Tibial nerve (tissue), 4 donors: ENCODE data around the gene COX7A2L. TPM values are rescaled to one million over a fixed set of nuclear protein-coding genes. Genes with fewer than 3 reads are reported as not detected.

Source experiments
- DNase-seq, 2 donors: peaks; one replicate each; pipeline ENCODE4 v3.0.0-alpha.2; 2019; ENCODE audit warnings: low spot score in 2 of 2
- H3K27ac ChIP-seq, 4 donors: fragments of 200-600 bp; sonication (generic) in 3 of 4; one replicate each; pipeline ENCODE4 v1.5.1; 2017 to 2019; ENCODE audit warnings: mild to moderate bottlenecking in 1 of 4
- H3K27me3 ChIP-seq, 2 donors: fragments of 200-600 bp; sonication (generic) in 1 of 2; one replicate each; pipeline versions ENCODE4 v1.5.1 to v1.6.0; 2017 to 2019
- H3K36me3 ChIP-seq, 3 donors: fragments of 200-600 bp; sonication (generic); one replicate each; pipeline ENCODE4 v1.5.1; 2018 to 2019
- H3K4me1 ChIP-seq, 4 donors: fragments of 200-600 bp; sonication (generic) in 3 of 4; one replicate each; pipeline ENCODE4 v1.5.1; 2017 to 2019
- H3K4me3 ChIP-seq, 4 donors: fragments of 200-600 bp; sonication (generic) in 3 of 4; one replicate each; pipeline ENCODE4 v1.5.1; 2017 to 2019; ENCODE audit warnings: mild to moderate bottlenecking in 1 of 4, moderate library complexity in 1 of 4
- H3K9me3 ChIP-seq, 4 donors: fragments of 200-600 bp; sonication (generic) in 3 of 4; one replicate each; pipeline ENCODE4 v1.5.1; 2017 to 2019
- EP300 ChIP-seq, 2 donors: sonication (generic); formaldehyde crosslinking; IDR thresholded peaks; one replicate each; pipeline ENCODE4 v1.6.1; 2017; ENCODE audit warnings: antibody characterized with exemption in 2 of 2, mild to moderate bottlenecking in 1 of 2
- POLR2A ChIP-seq, 2 donors: fragments of 450-650 bp; IDR thresholded peaks; one replicate each; pipeline ENCODE4 v1.6.1; 2017; ENCODE audit warnings: antibody characterized with exemption in 2 of 2, mild to moderate bottlenecking in 2 of 2, moderate library complexity in 2 of 2
- WGBS, 2 donors: methylation state at CpG; one replicate each; pipeline ENCODE4 v1.1.5; 2018; 5-methylcytosine and 5-hydroxymethylcytosine counted together
- total RNA-seq, 4 donors: library from RNA; depleted of rRNA; stranded (reverse); fragments of >200 nt; gene quantifications; one replicate each; pipeline ENCODE4 v1.1.0, GENCODE V29; 2016
- TF ChIP-seq, protein P1 (sequence below), 5 experiments: fragments of 200-600 bp in 3 of 5; fragments of 450-650 bp in 2 of 5; sonication (generic) in 3 of 5; IDR thresholded peaks; one replicate each; pipeline ENCODE4 v1.5.1; 2016 to 2019; ENCODE audit warnings: antibody characterized with exemption in 5 of 5, mild to moderate bottlenecking in 3 of 5, moderate library complexity in 2 of 5

COX7A2L gene
- total RNA-seq, 4 donors from 2014 or later, result 99.9 to 137 (median 107) TPM

DNA sequence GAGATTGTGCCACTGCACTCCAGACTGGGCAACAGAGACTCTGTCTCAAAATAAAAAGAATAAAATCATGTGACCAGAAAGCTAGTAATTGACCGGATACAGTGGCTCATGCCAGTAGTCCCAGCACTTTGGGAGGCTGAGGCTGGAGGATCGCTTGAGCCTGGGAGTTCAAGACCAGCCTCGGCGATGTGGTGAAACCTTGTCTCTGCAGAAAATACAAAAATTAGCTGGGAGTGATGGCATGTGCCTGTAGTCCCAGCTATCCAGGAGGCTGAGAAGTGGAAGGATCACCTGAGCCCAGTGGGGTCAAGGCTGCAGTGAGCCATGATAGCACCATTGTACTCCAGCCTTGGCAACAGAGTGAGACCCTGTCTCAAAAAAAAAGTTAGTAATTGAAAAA is 36.8 kb downstream of the COX7A2L start:
- Histone ChIP-seq H3K9me3 (no peaks in the 10 kb centered on the region), H3K4me3 (no peak overlapping the region), H3K27ac (no peak overlapping the region), H3K36me3 (peaks cover 0 to 40% (median 8%) of the 10 kb centered on the region in 3 donors), H3K27me3 (no peaks in the 10 kb centered on the region), H3K4me1 (no peaks in the 10 kb centered on the region)
- no peak for TF ChIP-seq EP300 (IDR thresholded peaks at IDR 0.05)
- TF ChIP-seq, protein P1, sequence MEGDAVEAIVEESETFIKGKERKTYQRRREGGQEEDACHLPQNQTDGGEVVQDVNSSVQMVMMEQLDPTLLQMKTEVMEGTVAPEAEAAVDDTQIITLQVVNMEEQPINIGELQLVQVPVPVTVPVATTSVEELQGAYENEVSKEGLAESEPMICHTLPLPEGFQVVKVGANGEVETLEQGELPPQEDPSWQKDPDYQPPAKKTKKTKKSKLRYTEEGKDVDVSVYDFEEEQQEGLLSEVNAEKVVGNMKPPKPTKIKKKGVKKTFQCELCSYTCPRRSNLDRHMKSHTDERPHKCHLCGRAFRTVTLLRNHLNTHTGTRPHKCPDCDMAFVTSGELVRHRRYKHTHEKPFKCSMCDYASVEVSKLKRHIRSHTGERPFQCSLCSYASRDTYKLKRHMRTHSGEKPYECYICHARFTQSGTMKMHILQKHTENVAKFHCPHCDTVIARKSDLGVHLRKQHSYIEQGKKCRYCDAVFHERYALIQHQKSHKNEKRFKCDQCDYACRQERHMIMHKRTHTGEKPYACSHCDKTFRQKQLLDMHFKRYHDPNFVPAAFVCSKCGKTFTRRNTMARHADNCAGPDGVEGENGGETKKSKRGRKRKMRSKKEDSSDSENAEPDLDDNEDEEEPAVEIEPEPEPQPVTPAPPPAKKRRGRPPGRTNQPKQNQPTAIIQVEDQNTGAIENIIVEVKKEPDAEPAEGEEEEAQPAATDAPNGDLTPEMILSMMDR (IDR thresholded peaks at IDR 0.05), result no peak
- TF ChIP-seq POLR2A (IDR thresholded peaks at IDR 0.05), result no peak
- DNase-seq, result no peak
- WGBS, 2 donors, result 96 to 97% methylated on average over 4 of the region's 4 CpGs

GRCh38 chr2:42321452-42322064 is 39.5 kb downstream of the COX7A2L start:
- 71 to 95% methylated on average over 2 of the region's 2 CpGs for WGBS, 2 donors

GRCh38 chr2:42319265-42319664 is 41.8 kb downstream of the COX7A2L start:
- H3K9me3 ChIP-seq, result no peaks in the 10 kb centered on the region
- H3K27me3 ChIP-seq, result no peaks in the 10 kb centered on the region
- WGBS, 2 donors, result 89 to 94% methylated on average over 5 of the region's 5 CpGs
- no peak overlapping the region for H3K27ac ChIP-seq
- no peak for DNase-seq
- TF ChIP-seq, protein P1 (IDR thresholded peaks at IDR 0.05), result no peak
- TF ChIP-seq POLR2A (IDR thresholded peaks at IDR 0.05) (no peak), EP300 (IDR thresholded peaks at IDR 0.05) (no peak)
- peaks cover 0 to 34% (median 0%) of the 10 kb centered on the region in 3 donors for H3K36me3 ChIP-seq
- H3K4me3 ChIP-seq, result no peak overlapping the region
- no peaks in the 10 kb centered on the region for H3K4me1 ChIP-seq

More at GRCh38 chr2:42321452-42322064, 39.5 kb downstream of the COX7A2L start:
- TF ChIP-seq EP300 (IDR thresholded peaks at IDR 0.05) (no peak), POLR2A (IDR thresholded peaks at IDR 0.05) (no peak)
- TF ChIP-seq, protein P1 (IDR thresholded peaks at IDR 0.05), result no peak
- no peaks in the 10 kb centered on the region for H3K9me3 ChIP-seq
- no peaks in the 10 kb centered on the region for H3K4me1 ChIP-seq
- no peak overlapping the region for H3K27ac ChIP-seq
- DNase-seq, result no peak
- peaks cover 0 to 41% (median 6%) of the 10 kb centered on the region in 3 donors for H3K36me3 ChIP-seq
- no peaks in the 10 kb centered on the region for H3K27me3 ChIP-seq
- H3K4me3 ChIP-seq, result no peak overlapping the region

GRCh38 chr2:42317945-42318344 is 43.1 kb downstream of the COX7A2L start:
- H3K4me3 ChIP-seq, result no peak overlapping the region
- H3K27ac ChIP-seq, result no peak overlapping the region
- H3K4me1 ChIP-seq, result no peaks in the 10 kb centered on the region
- TF ChIP-seq, protein P1 (IDR thresholded peaks at IDR 0.05), result no peak
- TF ChIP-seq EP300 (IDR thresholded peaks at IDR 0.05) (no peak), POLR2A (IDR thresholded peaks at IDR 0.05) (no peak)
- peaks cover 0 to 34% (median 0%) of the 10 kb centered on the region in 3 donors for H3K36me3 ChIP-seq
- no peaks in the 10 kb centered on the region for H3K27me3 ChIP-seq
- H3K9me3 ChIP-seq, result no peaks in the 10 kb centered on the region
- no peak for DNase-seq

GRCh38 chr2:42317486-42317885 is 43.5 kb downstream of the COX7A2L start:
- H3K4me1 ChIP-seq, result no peaks in the 10 kb centered on the region
- H3K27ac ChIP-seq, result no peak overlapping the region
- 89 to 96% methylated on average over 3 of the region's 3 CpGs for WGBS, 2 donors
- DNase-seq, result no peak
- no peaks in the 10 kb centered on the region for H3K27me3 ChIP-seq
- H3K4me3 ChIP-seq, result no peak overlapping the region
- TF ChIP-seq, protein P1 (IDR thresholded peaks at IDR 0.05), result no peak
- TF ChIP-seq EP300 (IDR thresholded peaks at IDR 0.05), result no peak
- TF ChIP-seq POLR2A (IDR thresholded peaks at IDR 0.05), result no peak
- peaks cover 0 to 34% (median 0%) of the 10 kb centered on the region in 3 donors for H3K36me3 ChIP-seq
- no peaks in the 10 kb centered on the region for H3K9me3 ChIP-seq
